ENCODE measurements around the gene IFNA7.

Gene IFNA7

DNA sequence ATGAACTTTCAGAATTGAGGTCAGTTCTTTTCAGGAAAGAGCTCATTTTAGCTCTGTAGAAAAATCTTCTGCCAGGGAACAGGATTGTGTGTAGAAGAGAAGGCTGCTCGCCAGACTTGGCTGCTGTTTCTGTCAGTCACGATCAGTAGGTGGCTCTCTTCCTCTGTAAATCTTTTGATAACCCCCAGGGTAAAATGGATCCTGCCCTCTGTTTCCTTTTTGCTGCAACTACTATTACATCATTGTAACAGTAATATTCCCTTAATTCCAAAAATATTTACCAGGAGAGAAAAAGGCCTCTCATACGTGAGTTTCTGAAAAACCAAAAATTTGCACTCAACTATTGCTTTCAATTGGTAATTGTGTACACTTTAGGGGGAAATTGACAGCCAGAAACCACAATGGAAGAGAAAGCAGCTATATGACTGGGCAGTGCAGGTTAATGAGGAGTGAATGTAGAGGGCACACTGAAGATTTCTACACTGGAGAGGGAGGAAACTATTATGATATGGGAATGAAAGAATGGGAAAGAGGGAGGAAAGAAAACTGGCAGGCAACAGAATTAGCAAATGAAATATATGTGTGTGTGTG is 47.9 kb downstream of the IFNA7 start:
- no peak for TF ChIP-seq CTBP1 (IDR thresholded peaks at IDR 0.05; ENCODE audit: borderline replicate concordance)
- no peak for TF ChIP-seq BHLHE40 (IDR thresholded peaks at IDR 0.05; ENCODE audit: borderline replicate concordance)
- TF ChIP-seq L3MBTL2 (conservative IDR thresholded peaks at IDR 0.05), result no peak
- TF ChIP-seq TARDBP (IDR thresholded peaks at IDR 0.05), result no peak
- no peak for TF ChIP-seq HDGF (IDR thresholded peaks at IDR 0.05; ENCODE audit: borderline replicate concordance)
- TF ChIP-seq, protein P1, sequence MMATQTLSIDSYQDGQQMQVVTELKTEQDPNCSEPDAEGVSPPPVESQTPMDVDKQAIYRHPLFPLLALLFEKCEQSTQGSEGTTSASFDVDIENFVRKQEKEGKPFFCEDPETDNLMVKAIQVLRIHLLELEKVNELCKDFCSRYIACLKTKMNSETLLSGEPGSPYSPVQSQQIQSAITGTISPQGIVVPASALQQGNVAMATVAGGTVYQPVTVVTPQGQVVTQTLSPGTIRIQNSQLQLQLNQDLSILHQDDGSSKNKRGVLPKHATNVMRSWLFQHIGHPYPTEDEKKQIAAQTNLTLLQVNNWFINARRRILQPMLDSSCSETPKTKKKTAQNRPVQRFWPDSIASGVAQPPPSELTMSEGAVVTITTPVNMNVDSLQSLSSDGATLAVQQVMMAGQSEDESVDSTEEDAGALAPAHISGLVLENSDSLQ (IDR thresholded peaks at IDR 0.05), result peak; percentile 45; the same call in 1 of the 2 replicates
- no peak for TF ChIP-seq ARNT (IDR thresholded peaks at IDR 0.05)
- no peak for TF ChIP-seq SUZ12 (IDR thresholded peaks at IDR 0.05)
- peak; percentile 55 for DNase-seq (ENCODE audit: extremely low spot score)
- ChIA-PET POLR2A (no interaction called here), CTCF (interaction anchor here (0.6 to 1.0 kb wide), 4 partner anchors 8 to 280 kb away, joined by 3 to 4 read pairs (median 3); no protein-coding TSS in a partner anchor)

DNA sequence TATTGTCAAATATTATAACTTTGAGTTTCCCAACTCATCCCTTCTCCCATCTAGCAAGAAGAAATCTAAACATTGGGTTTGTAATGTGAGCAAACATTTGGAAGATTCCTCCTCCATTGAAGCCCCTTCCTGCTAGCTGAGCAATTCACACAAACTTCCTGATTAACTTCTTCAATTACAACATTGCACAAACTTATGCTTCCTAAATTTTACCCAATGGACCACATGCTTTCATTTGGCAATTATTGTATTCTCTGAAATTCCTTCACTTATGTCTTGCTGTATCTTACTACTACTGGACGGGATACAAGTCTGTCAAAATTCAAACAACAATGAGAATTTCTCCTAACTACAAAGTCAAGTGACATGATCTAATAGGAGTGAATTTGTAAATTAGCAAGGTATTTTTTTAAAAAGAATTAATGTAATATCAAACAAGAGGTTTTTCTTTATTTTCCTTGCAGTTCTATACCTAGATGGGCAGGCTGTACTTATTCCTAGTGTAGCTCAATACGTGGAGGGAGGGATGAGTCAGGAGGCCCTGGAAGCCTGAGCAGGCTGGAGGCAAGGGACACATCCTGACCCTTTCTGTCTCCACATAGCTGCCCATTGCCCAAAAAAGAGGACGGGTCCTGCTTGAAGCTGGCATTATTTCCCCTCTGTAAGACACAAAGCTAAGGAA is 48.5 kb downstream of the IFNA7 start:
- TF ChIP-seq FOXK2 (IDR thresholded peaks at IDR 0.05), result no peak
- TF ChIP-seq ELF4 (IDR thresholded peaks at IDR 0.05), result no peak
- TF ChIP-seq CTBP1 (IDR thresholded peaks at IDR 0.05; ENCODE audit: borderline replicate concordance), result no peak
- TF ChIP-seq SUZ12 (IDR thresholded peaks at IDR 0.05), result no peak
- TF ChIP-seq, protein P1 (IDR thresholded peaks at IDR 0.05), result no peak
- TF ChIP-seq HDGF (IDR thresholded peaks at IDR 0.05; ENCODE audit: borderline replicate concordance), result no peak
- TF ChIP-seq LEF1 (IDR thresholded peaks at IDR 0.05; ENCODE audit: borderline replicate concordance), result no peak
- TF ChIP-seq FOXA1 (IDR thresholded peaks at IDR 0.05), result no peak
- TF ChIP-seq ARNT (IDR thresholded peaks at IDR 0.05), result no peak
- TF ChIP-seq ZNF384 (IDR thresholded peaks at IDR 0.05), result no peak
- TF ChIP-seq TARDBP (IDR thresholded peaks at IDR 0.05), result no peak
- no peak for TF ChIP-seq BHLHE40 (IDR thresholded peaks at IDR 0.05; ENCODE audit: borderline replicate concordance)
- ChIA-PET POLR2A (no interaction called here), CTCF (interaction anchor here (0.7 to 1.0 kb wide), 3 partner anchors 7 to 281 kb away, joined by 3 to 4 read pairs (median 3); no protein-coding TSS in a partner anchor)
- peak; percentile 34 for DNase-seq (ENCODE audit: extremely low spot score)
